NK-92 (cell line): ENCODE results near the gene KCNIP1.

Experiments
- DNase-seq: peaks from one replicate; lab custom pipeline; 2025; ENCODE audit not compliant: unreplicated experiment; lab: John Stamatoyannopoulos, UW

The KCNIP1 gene

GRCh38 chr5:170562166-170562874 lies 58.5 kb downstream of the KCNIP1 start:
- DNase-seq: no peak

GRCh38 chr5:170562875-170563228 lies 59.0 kb downstream of the KCNIP1 start:
- no peak for DNase-seq

- no peak for DNase-seq
Measured at GRCh38 chr5:170563824-170564567, 60.2 kb downstream of the KCNIP1 start.

- no peak for DNase-seq
Measured at GRCh38 chr5:170565072-170565471, 61.3 kb downstream of the KCNIP1 start.

GRCh38 chr5:170569101-170569500 lies 65.3 kb downstream of the KCNIP1 start:
- no peak for DNase-seq

- no peak for DNase-seq
Measured at GRCh38 chr5:170570476-170570875, 66.7 kb downstream of the KCNIP1 start.

GRCh38 chr5:170571281-170571731 lies 67.5 kb downstream of the KCNIP1 start:
- no peak for DNase-seq

GRCh38 chr5:170571875-170572852 lies 68.3 kb downstream of the KCNIP1 start:
- DNase-seq: no peak

GRCh38 chr5:170573114-170573513 lies 69.3 kb downstream of the KCNIP1 start:
- no peak for DNase-seq

GRCh38 chr5:170573660-170574059 lies 69.8 kb downstream of the KCNIP1 start:
- no peak for DNase-seq

GRCh38 chr5:170576602-170577535 lies 73.0 kb downstream of the KCNIP1 start:
- no peak for DNase-seq

GRCh38 chr5:170579601-170580000 lies 75.8 kb downstream of the KCNIP1 start:
- DNase-seq: no peak

- no peak for DNase-seq
Measured at GRCh38 chr5:170581211-170581610, 77.4 kb downstream of the KCNIP1 start.

GRCh38 chr5:170582644-170583330 lies 79.0 kb downstream of the KCNIP1 start:
- DNase-seq: no peak

- no peak for DNase-seq
Measured at GRCh38 chr5:170584003-170584402, 80.2 kb downstream of the KCNIP1 start.

- no peak for DNase-seq
Measured at GRCh38 chr5:170584450-170585058, 80.7 kb downstream of the KCNIP1 start.

GRCh38 chr5:170585273-170585948 lies 81.6 kb downstream of the KCNIP1 start:
- DNase-seq: no peak

GRCh38 chr5:170587808-170588207 lies 84.0 kb downstream of the KCNIP1 start:
- no peak for DNase-seq

GRCh38 chr5:170589643-170590042 lies 85.8 kb downstream of the KCNIP1 start:
- DNase-seq: no peak
